Smooth muscle cell (in vitro differentiated cells): ENCODE data around the gene CEACAM1. TPM values are rescaled to one million over a fixed set of nuclear protein-coding genes. Genes with fewer than 3 reads are reported as not detected.
"Not testable (repeated sequence)": the region's sequence is repeated elsewhere in the genome, so short reads cannot be mapped to it uniquely, and the experiment has no call there.

ENCODE experiments used
- DNase-seq: peaks from one replicate; lab custom pipeline; 2025; ENCODE audit not compliant: unreplicated experiment; lab: John Stamatoyannopoulos, UW
- H2AFZ ChIP-seq: fragments of 200-600 bp; sonication (generic); 2 replicates; pipeline ENCODE4 v1.6.0; 2016; ENCODE audit warnings: antibody characterized with exemption, low read depth, mild to moderate bottlenecking
- H3F3A ChIP-seq: fragments of 200-600 bp; sonication (generic); 2 replicates; pipeline ENCODE4 v1.6.0; 2017; ENCODE audit warnings: antibody characterized with exemption, low read depth
- H3K27ac ChIP-seq: fragments of 200-600 bp; sonication (generic); 2 replicates; pipeline ENCODE4 v1.5.1; 2016; ENCODE audit warnings: low read depth, mild to moderate bottlenecking
- H3K27me3 ChIP-seq: fragments of 200-600 bp; sonication (generic); 2 replicates; pipeline ENCODE4 v1.6.1; 2016; ENCODE audit warnings: low read depth, mild to moderate bottlenecking
- H3K36me3 ChIP-seq: fragments of 200-600 bp; sonication (generic); 2 replicates; pipeline ENCODE4 v1.5.1; 2016; ENCODE audit warnings: low read depth
- H3K4me1 ChIP-seq: fragments of 200-600 bp; sonication (generic); 2 replicates; pipeline ENCODE4 v1.5.1; 2016; ENCODE audit warnings: low read depth
- H3K4me2 ChIP-seq: fragments of 200-600 bp; sonication (generic); 2 replicates; pipeline ENCODE4 v1.6.0; 2016; ENCODE audit warnings: mild to moderate bottlenecking
- H3K4me3 ChIP-seq: fragments of 200-600 bp; sonication (generic); 2 replicates; pipeline ENCODE4 v1.5.1; 2016; ENCODE audit warnings: mild to moderate bottlenecking
- H3K79me2 ChIP-seq: fragments of 200-600 bp; sonication (generic); 2 replicates; pipeline ENCODE4 v1.6.0; 2016; ENCODE audit warnings: low read depth, mild to moderate bottlenecking
- H3K9ac ChIP-seq: fragments of 200-600 bp; sonication (generic); 2 replicates; pipeline ENCODE4 v1.6.0; 2016; ENCODE audit warnings: low read depth
- H3K9me3 ChIP-seq: fragments of 200-600 bp; sonication (generic); replicated peaks from 2 replicates; pipeline ENCODE4 v1.5.1; 2016; ENCODE audit warnings: low read depth
- H4K20me1 ChIP-seq: fragments of 200-600 bp; sonication (generic); 2 replicates; pipeline ENCODE4 v1.6.0; 2016; ENCODE audit warnings: low read depth
- CTCF ChIP-seq: fragments of 200-600 bp; sonication (generic); IDR thresholded peaks from 2 replicates; pipeline ENCODE4 v1.5.1; 2017; ENCODE audit warnings: borderline replicate concordance, mild to moderate bottlenecking, antibody characterized with exemption; ENCODE audit not compliant: insufficient read depth, poor library complexity, severe bottlenecking
- WGBS: methylation state at CpG from one replicate; pipeline ENCODE4 v1.1.7; 2016; ENCODE audit warnings: low lambda C conversion rate; 5-methylcytosine and 5-hydroxymethylcytosine counted together
- polyA plus RNA-seq: library from polyadenylated mRNA; unstranded; fragments of >200 nt; fragmentation: Nextera tagmentation; extraction: Ambion mirVana; gene quantifications from 2 replicates; pipeline ENCODE4 v1.2.1, GENCODE V29; 2016
- total RNA-seq: library from RNA; depleted of rRNA; stranded (reverse); fragments of >200 nt; gene quantifications from 2 replicates; pipeline ENCODE4 v1.2.3, GENCODE V29; 2014

Gene CEACAM1
- total and polyA plus RNA-seq, 2 experiments from 2014 or later = 0.31 to 4.5 TPM

GRCh38 chr19:42542791-42543190 lies 14.5 kb upstream of the CEACAM1 start:
- no peaks in the 10 kb centered on the region for H3K36me3 ChIP-seq
- no peaks in the 10 kb centered on the region for H3K79me2 ChIP-seq
- H3F3A ChIP-seq = no peaks in the 10 kb centered on the region
- no peak for TF ChIP-seq CTCF
- H4K20me1 ChIP-seq = no peaks in the 10 kb centered on the region
- H3K9me3 ChIP-seq = no peaks in the 10 kb centered on the region
- WGBS = 94% methylated on average over 2 of the region's 2 CpGs
- no peak overlapping the region for H2AFZ ChIP-seq
- no peak overlapping the region for H3K9ac ChIP-seq
- DNase-seq = no peak
- no peak overlapping the region for H3K4me2 ChIP-seq
- no peak overlapping the region for H3K27ac ChIP-seq
- H3K4me1 ChIP-seq = peaks cover 4% of the 10 kb centered on the region
- H3K27me3 ChIP-seq = peaks cover 4% of the 10 kb centered on the region
- no peak overlapping the region for H3K4me3 ChIP-seq

DNA sequence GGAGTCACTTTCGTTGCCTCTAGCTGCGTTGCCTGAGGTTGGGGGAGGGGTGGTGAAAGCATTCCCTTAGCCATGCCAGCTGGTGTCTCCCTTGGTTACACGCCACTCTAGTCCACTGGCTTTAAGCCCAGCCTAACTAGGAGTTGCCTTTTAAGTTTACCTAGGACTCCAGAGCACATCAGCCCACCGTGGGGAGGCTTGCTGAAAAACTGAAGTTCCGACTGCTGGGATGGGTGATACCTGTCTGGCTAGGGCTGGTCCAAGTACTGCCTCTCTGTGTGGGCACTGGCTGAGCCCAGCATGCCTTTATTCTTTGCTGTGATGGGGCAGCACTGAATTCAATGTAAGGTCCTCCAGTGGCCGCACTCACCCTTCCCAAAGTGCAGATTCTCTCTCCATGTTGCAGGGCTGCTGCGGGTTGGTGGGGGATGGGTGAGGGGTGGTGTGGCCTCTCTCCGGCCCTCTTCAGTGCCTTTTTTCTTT lies 11.8 kb upstream of the CEACAM1 start:
- Histone ChIP-seq H3K4me2 (no peak overlapping the region), H3F3A (no peaks in the 10 kb centered on the region), H3K4me1 (peaks cover 9% of the 10 kb centered on the region), H4K20me1 (no peaks in the 10 kb centered on the region), H3K79me2 (no peaks in the 10 kb centered on the region), H2AFZ (no peak overlapping the region), H3K9me3 (no peaks in the 10 kb centered on the region), H3K4me3 (no peak overlapping the region), H3K27me3 (no peaks in the 10 kb centered on the region), H3K27ac (no peak overlapping the region), H3K36me3 (no peaks in the 10 kb centered on the region), H3K9ac (no peak overlapping the region)
- no peak for DNase-seq
- TF ChIP-seq CTCF = no peak
- 74% methylated on average over 8 of the region's 8 CpGs for WGBS

- Histone ChIP-seq H3K4me1 (peaks cover 9% of the 10 kb centered on the region), H3F3A (no peaks in the 10 kb centered on the region), H3K79me2 (no peaks in the 10 kb centered on the region), H3K9ac (no peak overlapping the region), H2AFZ (no peak overlapping the region), H3K4me2 (no peak overlapping the region), H3K9me3 (no peaks in the 10 kb centered on the region), H3K27ac (no peak overlapping the region), H3K27me3 (no peaks in the 10 kb centered on the region), H3K4me3 (no peak overlapping the region), H3K36me3 (no peaks in the 10 kb centered on the region), H4K20me1 (no peaks in the 10 kb centered on the region)
- DNase-seq = no peak
- WGBS = 77% methylated on average over 7 of the region's 7 CpGs
- TF ChIP-seq CTCF = no peak
Observed at GRCh38 chr19:42538841-42539709, 10.8 kb upstream of the CEACAM1 start.

- not testable (repeated sequence) for H3K27me3 ChIP-seq, H3K27ac ChIP-seq, H3K9ac ChIP-seq, H4K20me1 ChIP-seq, H3K9me3 ChIP-seq, H3K36me3 ChIP-seq, H3F3A ChIP-seq, H3K4me1 ChIP-seq, H3K4me3 ChIP-seq, DNase-seq, H3K4me2 ChIP-seq, H3K79me2 ChIP-seq, H2AFZ ChIP-seq
- 89% methylated on average over 2 of the region's 2 CpGs for WGBS
Observed at GRCh38 chr19:42535276-42535675, 7.0 kb upstream of the CEACAM1 start.
